Sigmoid colon (tissue), 4 donors: ENCODE data around the gene ETAA1.

Experiments
- CTCF ChIP-seq, 4 experiments: fragments of 450-650 bp in 3 of 4; fragments of 200-600 bp in 1 of 4; IDR thresholded peaks; one replicate each; pipeline ENCODE4 v1.5.1; 2016 to 2019; ENCODE audit warnings: antibody characterized with exemption in 4 of 4, mild to moderate bottlenecking in 3 of 4, moderate library complexity in 2 of 4
- EP300 ChIP-seq, 4 donors: sonication (generic); formaldehyde crosslinking; IDR thresholded peaks; one replicate each; pipeline ENCODE4 v1.6.1; 2017; ENCODE audit warnings: antibody characterized with exemption in 4 of 4
- POLR2A ChIP-seq, 2 donors: fragments of 450-650 bp; IDR thresholded peaks; one replicate each; pipeline ENCODE4 v1.6.1; 2016; ENCODE audit warnings: antibody characterized with exemption in 2 of 2, mild to moderate bottlenecking in 2 of 2, moderate library complexity in 2 of 2
- POLR2AphosphoS5 ChIP-seq, 4 donors: sonication (generic); formaldehyde crosslinking; IDR thresholded peaks; one replicate each; pipeline ENCODE4 v1.6.1; 2017; ENCODE audit warnings: antibody characterized with exemption in 4 of 4

- TF ChIP-seq EP300 (IDR thresholded peaks at IDR 0.05) (no peak), POLR2AphosphoS5 (IDR thresholded peaks at IDR 0.05) (no peak), POLR2A (IDR thresholded peaks at IDR 0.05) (no peak), CTCF (IDR thresholded peaks at IDR 0.05) (no peak)
Measured at GRCh38 chr2:67445652-67446268, 48.6 kb downstream of the ETAA1 start.
